Lower leg skin (tissue), 4 donors: ENCODE measurements around the gene POU6F2. TPM values are rescaled to one million over a fixed set of nuclear protein-coding genes. Genes with fewer than 3 reads are reported as not detected.

Source experiments
- DNase-seq, 2 donors: peaks; one replicate each; pipeline ENCODE4 v3.0.0-alpha.2; 2019; ENCODE audit warnings: low spot score in 2 of 2
- H3K4me3 ChIP-seq: fragments of 200-600 bp; sonication (generic); 2 replicates; pipeline ENCODE4 v1.5.1; 2017; ENCODE audit warnings: mild to moderate bottlenecking, low read depth; ENCODE audit not compliant: poor library complexity, severe bottlenecking
- POLR2A ChIP-seq, 2 donors: fragments of 450-650 bp; IDR thresholded peaks; one replicate each; pipeline ENCODE4 v1.6.1; 2016 to 2017; ENCODE audit warnings: antibody characterized with exemption in 2 of 2, mild to moderate bottlenecking in 1 of 2, moderate library complexity in 1 of 2
- WGBS, 2 donors: methylation state at CpG; one replicate each; pipeline ENCODE4 v1.1.5; 2018; 5-methylcytosine and 5-hydroxymethylcytosine counted together
- intact Hi-C: fragments of 100-400 bp; cut with DNase I; formaldehyde crosslinking; loops from one replicate; pipeline ENCODE4 v1.15.0; 2023; ENCODE audit warnings: low total_unique reads
- total RNA-seq, 4 donors: library from RNA; depleted of rRNA; stranded (reverse); fragments of >200 nt; gene quantifications; one replicate each; pipeline ENCODE4 v1.1.0, GENCODE V29; 2016
- TF ChIP-seq, protein P1 (sequence below), 3 donors: fragments of 450-650 bp; IDR thresholded peaks; one replicate each; pipeline ENCODE4 v1.5.1; 2016; ENCODE audit warnings: antibody characterized with exemption in 3 of 3, mild to moderate bottlenecking in 3 of 3, moderate library complexity in 2 of 3

The POU6F2 gene
- total RNA-seq, 4 donors from 2014 or later, result 0.36 TPM; not detected in 3

DNA sequence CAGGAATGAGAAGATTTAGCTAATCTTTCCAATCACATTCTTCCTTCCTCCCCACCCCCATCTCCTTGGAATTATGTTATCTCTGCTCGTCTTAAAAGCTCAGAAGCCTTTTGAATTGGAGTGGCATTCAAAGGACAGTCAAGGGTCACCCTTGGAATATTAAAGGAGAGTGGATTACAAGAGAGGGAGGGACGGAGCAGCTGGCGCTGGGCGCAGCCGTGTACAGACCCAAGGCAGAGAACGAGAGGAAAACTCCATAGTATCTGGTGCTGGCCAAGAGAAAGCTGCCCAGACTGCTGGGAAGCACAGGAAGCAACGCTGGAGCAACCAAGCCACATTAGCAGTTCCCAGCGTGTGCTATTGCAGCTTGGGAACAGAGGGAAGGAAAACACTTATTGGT is 95.7 kb downstream of the POU6F2 start:
- intact Hi-C loops, result no loop called here
- TF ChIP-seq, protein P1, sequence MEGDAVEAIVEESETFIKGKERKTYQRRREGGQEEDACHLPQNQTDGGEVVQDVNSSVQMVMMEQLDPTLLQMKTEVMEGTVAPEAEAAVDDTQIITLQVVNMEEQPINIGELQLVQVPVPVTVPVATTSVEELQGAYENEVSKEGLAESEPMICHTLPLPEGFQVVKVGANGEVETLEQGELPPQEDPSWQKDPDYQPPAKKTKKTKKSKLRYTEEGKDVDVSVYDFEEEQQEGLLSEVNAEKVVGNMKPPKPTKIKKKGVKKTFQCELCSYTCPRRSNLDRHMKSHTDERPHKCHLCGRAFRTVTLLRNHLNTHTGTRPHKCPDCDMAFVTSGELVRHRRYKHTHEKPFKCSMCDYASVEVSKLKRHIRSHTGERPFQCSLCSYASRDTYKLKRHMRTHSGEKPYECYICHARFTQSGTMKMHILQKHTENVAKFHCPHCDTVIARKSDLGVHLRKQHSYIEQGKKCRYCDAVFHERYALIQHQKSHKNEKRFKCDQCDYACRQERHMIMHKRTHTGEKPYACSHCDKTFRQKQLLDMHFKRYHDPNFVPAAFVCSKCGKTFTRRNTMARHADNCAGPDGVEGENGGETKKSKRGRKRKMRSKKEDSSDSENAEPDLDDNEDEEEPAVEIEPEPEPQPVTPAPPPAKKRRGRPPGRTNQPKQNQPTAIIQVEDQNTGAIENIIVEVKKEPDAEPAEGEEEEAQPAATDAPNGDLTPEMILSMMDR (IDR thresholded peaks at IDR 0.05), result no peak
- TF ChIP-seq POLR2A (IDR thresholded peaks at IDR 0.05), result no peak
- 27 to 40% methylated on average over 8 of the region's 8 CpGs for WGBS, 2 donors
- H3K4me3 ChIP-seq, result no peak overlapping the region
- DNase-seq, result no peak

DNA sequence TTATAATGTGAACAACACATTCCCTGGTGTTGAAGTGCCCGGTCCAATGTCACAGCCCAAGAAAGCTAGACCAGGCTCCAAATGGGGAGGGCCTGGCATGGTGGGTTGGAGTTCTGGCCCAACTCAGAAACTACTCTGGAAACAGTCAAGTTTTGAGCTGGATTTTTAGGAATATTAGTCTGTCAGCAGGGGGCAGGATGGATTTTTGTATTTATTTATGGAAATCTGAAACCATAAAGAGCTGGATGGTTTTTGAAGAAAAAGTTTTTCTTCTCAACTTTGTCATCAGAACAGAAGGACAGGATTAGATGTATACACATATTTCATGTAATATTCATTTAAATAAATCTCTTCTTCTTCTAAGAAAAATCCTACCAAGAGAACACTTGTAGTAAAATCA is 97.5 kb downstream of the POU6F2 start:
- TF ChIP-seq, protein P1 (IDR thresholded peaks at IDR 0.05), result no peak
- no peak for TF ChIP-seq POLR2A (IDR thresholded peaks at IDR 0.05)
- DNase-seq, result no peak
- H3K4me3 ChIP-seq, result no peak overlapping the region
- intact Hi-C loops, result no loop called here
- 83 to 100% methylated on average over 1 of the region's 1 CpG for WGBS, 2 donors

DNA sequence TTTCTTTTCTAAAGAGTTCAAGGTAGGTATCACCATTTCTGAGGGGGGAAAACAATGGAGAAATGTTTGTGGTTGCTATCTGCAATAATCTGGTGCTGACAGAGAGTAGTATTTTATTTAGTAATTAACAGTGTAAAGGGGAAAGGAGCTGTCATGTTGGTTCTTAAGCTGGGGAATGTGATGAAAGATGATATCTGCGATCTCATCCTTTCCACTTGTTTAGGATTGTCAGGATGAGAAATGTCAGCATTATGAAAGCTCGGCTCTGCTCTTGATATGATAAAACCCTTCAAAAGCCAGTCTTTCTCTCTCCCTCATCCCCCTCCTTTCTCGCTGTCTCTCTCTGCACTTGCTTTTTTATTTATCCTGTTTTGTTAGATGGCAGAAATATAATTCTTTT is 106.1 kb downstream of the POU6F2 start:
- TF ChIP-seq, protein P1 (IDR thresholded peaks at IDR 0.05), result no peak
- TF ChIP-seq POLR2A (IDR thresholded peaks at IDR 0.05), result no peak
- 28 to 47% methylated on average over 3 of the region's 3 CpGs for WGBS, 2 donors
- H3K4me3 ChIP-seq, result no peak overlapping the region
- DNase-seq, result no peak
- intact Hi-C loops, result no loop called here

DNA sequence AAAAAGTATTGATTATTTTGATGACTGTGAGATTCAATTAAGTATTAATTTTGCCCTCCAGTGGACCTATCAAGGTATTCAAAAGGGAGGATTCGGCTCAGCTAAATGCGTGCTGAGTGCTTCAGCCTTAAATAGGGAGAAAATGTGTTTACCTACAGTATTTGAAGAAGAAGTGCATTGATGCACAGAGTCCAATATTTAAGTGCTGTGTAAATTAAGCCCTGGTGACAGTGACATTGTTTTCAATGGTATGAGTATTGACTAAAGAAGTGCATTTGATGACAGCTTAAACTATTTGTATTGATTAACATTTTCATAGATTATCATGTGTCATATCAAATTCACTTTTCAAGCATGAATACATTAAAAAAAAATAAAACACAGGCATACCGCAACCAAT is 106.6 kb downstream of the POU6F2 start:
- no peak overlapping the region for H3K4me3 ChIP-seq
- intact Hi-C loops, result no loop called here
- DNase-seq, result no peak
- WGBS, 2 donors, result 86 to 90% methylated on average over 3 of the region's 3 CpGs
- TF ChIP-seq POLR2A (IDR thresholded peaks at IDR 0.05), result no peak
- TF ChIP-seq, protein P1 (IDR thresholded peaks at IDR 0.05), result no peak

DNA sequence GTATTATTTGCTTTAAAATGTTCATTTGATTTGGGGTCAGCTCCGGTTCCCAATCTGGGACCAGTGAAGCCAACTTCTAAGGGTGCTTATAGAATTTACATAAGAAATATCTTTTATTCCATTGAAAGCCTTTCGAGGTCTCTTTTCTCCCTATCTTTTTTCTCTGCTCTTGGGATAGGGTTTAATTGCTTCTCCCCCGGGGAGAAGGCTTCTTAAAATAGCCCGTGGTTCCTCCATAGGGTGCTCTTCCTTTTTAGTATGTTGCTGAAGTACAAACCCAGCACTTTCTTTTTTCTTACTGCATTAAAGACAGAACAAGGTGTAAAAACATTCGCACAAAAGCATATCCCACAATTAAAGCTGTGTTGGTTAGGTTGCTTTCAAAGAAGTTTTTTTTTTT is 107.5 kb downstream of the POU6F2 start:
- TF ChIP-seq, protein P1 (IDR thresholded peaks at IDR 0.05), result no peak
- TF ChIP-seq POLR2A (IDR thresholded peaks at IDR 0.05), result no peak
- WGBS, 2 donors, result 27 to 33% methylated on average over 5 of the region's 5 CpGs
- no peak for DNase-seq
- intact Hi-C loops, result no loop called here
- H3K4me3 ChIP-seq, result no peak overlapping the region

DNA sequence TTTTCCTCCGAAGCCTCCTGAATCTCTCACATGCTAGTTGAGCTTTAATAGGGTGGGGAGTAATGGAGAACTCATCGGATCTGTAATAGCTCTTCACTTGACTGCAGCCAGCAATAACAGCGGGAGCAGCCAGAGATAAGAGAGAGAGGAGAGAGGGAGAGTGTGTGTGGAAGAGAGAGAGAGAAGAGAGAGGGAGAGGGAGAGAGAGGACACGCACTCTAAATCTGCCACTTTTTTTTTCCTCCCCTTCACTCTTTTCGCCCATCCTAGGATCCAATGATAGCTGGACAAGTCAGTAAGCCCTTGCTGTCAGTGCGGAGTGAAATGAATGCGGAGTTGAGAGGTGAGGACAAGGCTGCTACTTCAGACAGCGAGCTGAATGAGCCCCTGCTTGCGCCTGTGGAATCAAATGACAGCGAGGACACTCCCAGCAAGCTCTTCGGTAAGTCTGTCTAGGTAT is 107.9 kb downstream of the POU6F2 start:
- WGBS, 2 donors, result 9 to 20% methylated on average over 11 of the region's 11 CpGs
- intact Hi-C loops, result no loop called here
- no peak for TF ChIP-seq POLR2A (IDR thresholded peaks at IDR 0.05)
- TF ChIP-seq, protein P1 (IDR thresholded peaks at IDR 0.05), result no peak
- no peak for DNase-seq
- H3K4me3 ChIP-seq, result peak overlapping the region; percentile 3
